Activated naive CD4-positive, alpha-beta T cell treated with anti-CD3 and anti-CD28 coated beads for 36 hours (primary cell): ENCODE results near the gene ZC3H18. TPM values are rescaled to one million over a fixed set of nuclear protein-coding genes. Genes with fewer than 3 reads are reported as not detected.

ENCODE experiments used
- CTCF ChIA-PET: fragments of 350-600 bp; sonication (Branson Sonifier 250); formaldehyde crosslinking; loops from one replicate; lab custom pipeline; 2021; ENCODE audit warnings: antibody characterized with exemption; lab: Charles Lee
- DNase-seq: peaks from one replicate; pipeline ENCODE4 v3.0.0-alpha.2; 2020
- H3K27ac Mint-ChIP-seq: one replicate; pipeline ENCODE4 v1.8.0; 2021; ENCODE audit warnings: mild to moderate bottlenecking, mixed read lengths
- H3K27me3 Mint-ChIP-seq: one replicate; pipeline ENCODE4 v1.8.0; 2021; ENCODE audit warnings: low read depth, mixed read lengths
- H3K36me3 Mint-ChIP-seq: one replicate; pipeline ENCODE4 v1.8.0; 2021; ENCODE audit warnings: low read depth, mixed read lengths
- H3K4me1 Mint-ChIP-seq: one replicate; pipeline ENCODE4 v1.8.0; 2021; ENCODE audit warnings: low read depth, mixed read lengths
- H3K4me3 Mint-ChIP-seq: one replicate; pipeline ENCODE4 v1.8.0; 2021; ENCODE audit warnings: mild to moderate bottlenecking, moderate library complexity, mixed read lengths
- H3K9me3 Mint-ChIP-seq: one replicate; pipeline ENCODE4 v1.8.0; 2021; ENCODE audit warnings: mixed read lengths
- intact Hi-C: fragments of 100-400 bp; cut with micrococcal nuclease; formaldehyde crosslinking; loops from one replicate; pipeline ENCODE4 v1.15.1; 2023
- total RNA-seq, 2 experiments: library from RNA; stranded (reverse); gene quantifications; one replicate each; pipeline ENCODE4 v1.2.3, GENCODE V29; 2021

Gene ZC3H18
- total RNA-seq, 2 experiments from 2014 or later: 55.8 to 58.5 TPM

DNA sequence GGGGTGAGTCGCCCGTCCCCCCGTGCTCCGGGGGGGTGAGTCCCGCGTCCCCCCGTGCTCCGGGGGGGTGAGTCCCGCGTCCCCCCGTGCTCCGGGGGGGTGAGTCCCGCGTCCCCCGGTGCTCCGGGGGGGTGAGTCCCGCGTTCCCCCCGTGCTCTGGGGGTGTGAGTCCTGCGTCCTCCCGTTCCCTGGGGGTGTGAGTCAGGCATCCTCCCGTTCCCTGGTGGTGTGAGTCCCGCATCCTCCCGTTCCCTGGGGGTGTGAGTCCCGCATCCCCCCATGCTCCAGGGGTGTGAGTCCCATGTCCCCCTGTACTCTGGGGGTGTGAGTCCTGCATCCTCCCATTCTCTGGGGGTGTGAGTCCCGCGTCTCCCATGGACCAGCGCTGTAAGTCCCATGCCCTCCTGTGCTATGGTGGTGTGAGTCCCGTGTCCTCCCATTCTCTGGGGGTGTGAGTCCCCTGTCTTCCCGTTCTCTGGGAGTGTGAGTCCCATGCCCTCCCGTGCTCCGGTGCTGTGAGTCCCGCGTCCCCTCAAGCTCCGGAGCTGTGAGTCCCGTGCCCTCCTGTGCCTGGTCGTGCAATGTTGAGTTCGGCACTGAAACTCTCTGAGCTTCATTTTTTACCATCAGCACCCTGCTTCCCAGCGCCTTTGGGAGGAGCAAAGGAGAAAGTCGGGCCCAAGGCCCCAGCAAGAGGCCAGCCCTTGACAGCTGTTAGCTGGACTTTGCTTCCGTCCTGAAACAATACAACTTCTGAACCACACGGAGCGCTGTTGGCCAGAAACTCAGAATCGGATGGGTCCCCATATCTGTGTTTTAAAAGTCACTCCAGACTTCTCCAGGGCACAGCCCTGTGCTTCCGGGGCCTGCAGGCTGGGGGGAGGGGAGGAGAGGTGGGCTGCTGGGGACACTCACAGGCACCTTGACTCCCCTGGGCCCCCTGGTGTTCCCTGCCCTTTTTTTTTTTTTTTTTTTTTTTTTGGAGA is 11.5 kb upstream of the ZC3H18 start:
- intact Hi-C loops: no loop called here
- Mint-ChIP-seq H3K36me3 (no peaks in the 10 kb centered on the region), H3K4me3 (no peak overlapping the region), H3K27ac (no peak overlapping the region), H3K27me3 (peaks cover 2% of the 10 kb centered on the region), H3K9me3 (peaks cover 7% of the 10 kb centered on the region), H3K4me1 (peaks cover 3% of the 10 kb centered on the region)
- no peak for DNase-seq
- CTCF ChIA-PET: interaction anchor here (0.6 to 1.0 kb wide), 3 partner anchors 114 to 270 kb away, joined by 4 to 5 read pairs (median 4); no protein-coding TSS in a partner anchor

DNA sequence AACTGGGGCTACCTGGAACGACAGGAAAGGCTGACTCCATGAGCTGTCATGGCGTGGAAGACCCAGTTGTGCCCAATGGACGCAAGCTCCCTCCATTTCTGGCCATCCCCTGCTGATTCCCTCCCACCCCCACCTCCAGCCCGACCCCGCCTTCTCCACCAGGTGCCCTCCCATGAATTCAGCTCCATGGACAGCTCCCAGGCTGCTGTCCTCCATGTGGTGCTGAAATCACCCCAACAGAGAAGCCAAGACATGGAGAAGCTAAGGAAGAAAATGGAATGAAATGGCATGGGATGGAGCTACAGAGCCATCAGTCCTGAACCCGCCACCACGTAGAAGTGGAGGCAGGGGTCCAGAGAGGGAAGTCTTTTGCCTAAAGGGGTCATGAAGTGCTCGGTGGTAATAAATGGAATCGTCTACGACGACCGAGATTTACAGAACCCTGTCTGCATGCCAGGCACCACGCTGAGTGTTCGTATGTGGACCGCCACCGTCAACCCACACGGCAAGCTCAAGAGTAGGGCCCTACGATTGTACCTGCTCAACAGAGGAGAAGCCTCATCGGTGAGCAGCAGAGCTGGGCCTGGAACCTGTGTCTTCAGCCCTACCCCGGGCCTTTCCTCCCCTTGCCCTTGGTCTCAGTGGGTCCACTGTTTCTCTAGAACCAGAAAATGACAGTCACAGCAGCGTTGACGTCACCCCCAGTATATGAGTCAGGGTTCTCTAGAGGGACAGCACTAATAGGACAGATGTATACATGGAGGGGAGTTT is 9.3 kb upstream of the ZC3H18 start:
- Mint-ChIP-seq H3K4me1 (peaks cover 4% of the 10 kb centered on the region), H3K27me3 (no peaks in the 10 kb centered on the region), H3K4me3 (no peak overlapping the region), H3K36me3 (no peaks in the 10 kb centered on the region), H3K27ac (no peak overlapping the region), H3K9me3 (peaks cover 7% of the 10 kb centered on the region)
- DNase-seq: peak; percentile 24
- intact Hi-C loops: loop anchor here (10.0 kb wide), 1 partner anchor 786 kb away; no protein-coding TSS in a partner anchor
- CTCF ChIA-PET: interaction anchor here (0.6 to 2.1 kb wide), 10 partner anchors 8 to 123 kb away, joined by 3 to 10 read pairs (median 4); partner anchors contain the start of gene ZC3H18

DNA sequence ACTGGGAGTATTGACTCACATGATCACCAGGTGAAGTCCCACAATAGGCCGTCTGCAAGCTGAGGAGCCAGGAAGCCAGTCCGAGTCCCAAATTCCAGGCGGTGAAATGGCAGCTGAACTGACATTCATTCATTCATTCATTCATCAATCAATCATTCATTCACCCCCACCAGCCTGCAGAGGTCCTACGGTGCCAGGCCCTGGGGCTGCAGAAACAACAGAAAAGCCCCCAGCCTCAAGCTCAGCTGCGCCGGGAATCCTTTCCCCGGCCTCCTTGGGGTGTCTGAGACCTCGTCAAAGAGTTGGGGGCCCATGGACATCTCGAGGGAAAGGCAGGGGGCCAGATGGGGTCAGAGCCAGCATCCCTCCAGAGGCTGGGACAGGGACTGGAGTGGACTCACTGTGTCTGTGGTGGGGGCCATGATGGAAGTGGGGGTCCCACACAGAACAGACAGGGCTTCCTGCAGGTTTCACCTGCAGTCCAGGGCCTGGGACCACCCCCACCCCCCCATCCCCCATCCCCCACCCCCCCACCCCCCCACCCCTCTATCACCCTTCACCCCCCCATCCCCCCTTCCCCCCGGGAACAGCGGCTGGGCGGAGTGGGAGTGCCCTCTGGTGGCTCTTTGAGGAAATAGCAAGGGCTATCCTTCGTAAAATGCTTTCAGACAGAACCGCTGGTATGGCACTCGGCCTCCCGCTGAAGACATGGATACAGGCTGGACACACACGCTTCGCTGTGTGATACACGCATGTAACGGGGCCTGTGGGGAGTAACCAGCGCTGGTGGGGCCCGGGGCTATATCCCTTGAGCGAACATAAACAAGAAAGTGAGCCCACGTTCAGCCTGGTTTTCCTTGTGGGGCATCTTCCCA is 8.5 kb upstream of the ZC3H18 start:
- DNase-seq: peak; percentile 56
- no peaks in the 10 kb centered on the region for H3K27me3 Mint-ChIP-seq
- H3K27ac Mint-ChIP-seq: no peak overlapping the region
- intact Hi-C loops: loop anchor here (1.0 to 10.0 kb wide), 2 partner anchors 118 to 787 kb away; no protein-coding TSS in a partner anchor
- H3K36me3 Mint-ChIP-seq: no peaks in the 10 kb centered on the region
- H3K9me3 Mint-ChIP-seq: no peaks in the 10 kb centered on the region
- peaks cover 12% of the 10 kb centered on the region for H3K4me1 Mint-ChIP-seq
- no peak overlapping the region for H3K4me3 Mint-ChIP-seq
- CTCF ChIA-PET: interaction anchor here (0.7 to 2.1 kb wide), 11 partner anchors 9 to 125 kb away, joined by 3 to 10 read pairs (median 4); partner anchors contain the start of gene ZC3H18

DNA sequence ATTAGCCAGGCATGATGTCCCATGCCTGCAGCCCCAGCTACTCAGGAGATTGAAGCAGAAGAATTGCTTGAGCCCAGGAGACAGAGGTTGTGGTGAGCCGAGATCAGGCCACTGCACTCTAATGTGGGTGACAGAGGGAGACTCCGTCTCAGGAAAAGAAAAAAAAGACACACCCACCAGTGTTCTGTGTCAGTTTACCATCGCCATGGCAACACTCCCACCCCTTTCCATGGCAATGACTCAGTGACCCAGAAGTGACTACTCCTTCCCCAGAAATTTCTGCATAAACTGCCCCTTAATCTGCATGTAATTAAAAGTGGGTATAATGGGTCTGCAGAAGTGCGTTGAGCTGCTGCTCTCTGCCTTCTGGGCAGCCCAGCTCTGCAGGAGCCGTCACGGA is 4.0 kb upstream of the ZC3H18 start:
- intact Hi-C loops: loop anchor here (10.0 kb wide), 1 partner anchor 791 kb away; no protein-coding TSS in a partner anchor
- Mint-ChIP-seq H3K9me3 (no peaks in the 10 kb centered on the region), H3K27ac (no peak overlapping the region), H3K27me3 (no peaks in the 10 kb centered on the region), H3K36me3 (no peaks in the 10 kb centered on the region), H3K4me3 (no peak overlapping the region), H3K4me1 (peaks cover 18% of the 10 kb centered on the region)
- DNase-seq: peak; percentile 79
- CTCF ChIA-PET: interaction anchor here (0.7 kb wide), 1 partner anchor 873 kb away, joined by 5 read pairs; no protein-coding TSS in a partner anchor

DNA sequence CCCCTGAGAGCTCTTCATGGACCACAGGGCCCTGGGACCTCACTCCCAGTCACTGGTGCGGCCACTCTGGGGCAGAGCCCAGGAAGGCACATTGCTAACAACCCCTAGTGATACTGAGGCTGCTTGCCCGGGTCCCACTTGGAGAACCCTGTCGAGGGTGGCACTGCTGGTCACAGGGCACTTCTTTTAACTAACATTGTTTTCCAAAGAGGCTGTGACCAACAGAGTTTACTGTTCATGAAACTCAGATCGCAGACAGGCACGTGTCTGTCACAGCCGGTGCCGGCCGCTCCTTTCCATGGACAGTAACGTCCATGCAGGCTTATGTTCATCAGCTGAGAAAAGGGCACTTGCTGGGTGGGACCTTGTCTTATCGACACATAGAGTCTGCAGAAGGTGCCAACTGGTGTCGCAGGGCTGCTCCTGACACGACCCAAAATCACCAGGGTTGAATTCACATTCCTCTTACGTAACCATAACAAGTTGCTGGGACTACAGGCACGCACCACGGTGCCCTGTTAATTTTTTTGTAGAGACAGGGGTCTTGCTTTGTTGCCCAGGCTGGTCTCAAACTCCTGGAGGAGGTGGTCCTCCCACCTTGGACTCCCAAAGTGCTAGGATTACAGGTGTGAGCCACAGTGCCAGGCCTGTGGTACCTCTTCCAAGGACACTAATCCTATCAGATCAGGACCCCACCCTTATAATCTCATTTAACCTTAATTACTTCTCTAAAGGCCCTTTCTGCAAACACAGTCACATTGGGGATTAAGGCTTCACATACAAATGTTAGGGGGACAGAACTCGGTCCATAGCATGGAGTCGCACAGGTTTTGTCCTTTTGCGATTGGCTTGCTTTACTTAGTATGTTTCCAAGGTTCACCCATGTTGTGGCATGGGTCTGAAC is 1.2 kb upstream of the ZC3H18 start:
- Mint-ChIP-seq H3K36me3 (peaks cover 3% of the 10 kb centered on the region), H3K9me3 (no peaks in the 10 kb centered on the region), H3K27me3 (no peaks in the 10 kb centered on the region), H3K27ac (no peak overlapping the region), H3K4me3 (peak overlapping the region; percentile 74), H3K4me1 (peaks cover 39% of the 10 kb centered on the region)
- intact Hi-C loops: loop anchor here (10.0 kb wide), 1 partner anchor 794 kb away; no protein-coding TSS in a partner anchor
- no peak for DNase-seq
- CTCF ChIA-PET: no interaction called here

DNA sequence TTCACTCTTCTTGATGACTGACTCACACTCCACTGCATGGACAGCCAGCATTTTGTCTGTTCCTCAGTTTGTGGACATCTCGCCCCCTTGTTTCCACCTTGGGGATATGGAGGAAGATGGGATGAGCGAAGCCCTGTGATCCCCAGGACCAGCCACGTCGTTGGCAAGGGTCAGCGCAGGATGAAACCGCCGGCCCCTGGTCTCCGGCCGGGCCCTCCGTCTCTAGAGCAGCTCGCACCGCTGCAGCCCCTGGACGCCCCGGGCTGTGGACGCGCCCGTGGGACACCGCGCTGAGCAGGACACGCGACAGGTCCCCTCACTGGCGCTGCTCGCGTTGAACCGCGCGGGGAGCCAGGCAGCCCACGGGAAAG is 604 bp upstream of the ZC3H18 start:
- peaks cover 41% of the 10 kb centered on the region for H3K4me1 Mint-ChIP-seq
- H3K27ac Mint-ChIP-seq: peak overlapping the region; percentile 63
- peak overlapping the region; percentile 74 for H3K4me3 Mint-ChIP-seq
- intact Hi-C loops: loop anchor here (10.0 kb wide), 1 partner anchor 795 kb away; no protein-coding TSS in a partner anchor
- H3K9me3 Mint-ChIP-seq: no peaks in the 10 kb centered on the region
- DNase-seq: no peak
- no peaks in the 10 kb centered on the region for H3K27me3 Mint-ChIP-seq
- CTCF ChIA-PET: interaction anchor here (2.2 kb wide), 1 partner anchor 9 kb away, joined by 10 read pairs; no protein-coding TSS in a partner anchor
- peaks cover 3% of the 10 kb centered on the region for H3K36me3 Mint-ChIP-seq

DNA sequence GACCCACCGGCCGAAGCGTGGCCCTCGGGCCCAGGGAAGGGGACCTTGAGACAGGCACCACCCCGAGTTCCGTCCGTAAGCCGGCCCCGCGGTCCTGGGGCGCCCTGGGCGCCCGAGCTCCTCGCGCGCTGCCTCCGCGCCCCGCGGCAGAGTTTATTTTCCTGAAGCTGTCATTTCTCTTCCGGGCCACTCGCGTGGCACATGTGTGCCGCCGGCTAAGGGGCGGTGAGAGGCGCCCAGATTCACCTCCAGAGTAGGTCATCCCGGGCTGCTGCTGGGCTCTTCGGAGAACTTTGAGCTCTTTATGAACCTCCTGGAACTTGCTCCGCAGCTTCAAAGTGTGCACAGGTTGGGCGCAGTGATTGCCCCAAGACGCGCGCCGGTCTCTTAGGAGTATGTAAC is 489 bp downstream of the ZC3H18 start:
- Mint-ChIP-seq H3K27me3 (no peaks in the 10 kb centered on the region), H3K27ac (peak overlapping the region; percentile 74), H3K4me3 (peak overlapping the region; percentile 81), H3K9me3 (no peaks in the 10 kb centered on the region), H3K36me3 (peaks cover 5% of the 10 kb centered on the region), H3K4me1 (peaks cover 43% of the 10 kb centered on the region)
- intact Hi-C loops: loop anchor here (1.0 to 10.0 kb wide), 6 partner anchors 81 to 214 kb away; partner anchors contain the start of genes CYBA, MVD, PIEZO1 and SNAI3
- DNase-seq: peak; percentile 28
- CTCF ChIA-PET: interaction anchor here (0.8 to 2.2 kb wide), 4 partner anchors 8 to 134 kb away, joined by 3 to 10 read pairs (median 4); no protein-coding TSS in a partner anchor

DNA sequence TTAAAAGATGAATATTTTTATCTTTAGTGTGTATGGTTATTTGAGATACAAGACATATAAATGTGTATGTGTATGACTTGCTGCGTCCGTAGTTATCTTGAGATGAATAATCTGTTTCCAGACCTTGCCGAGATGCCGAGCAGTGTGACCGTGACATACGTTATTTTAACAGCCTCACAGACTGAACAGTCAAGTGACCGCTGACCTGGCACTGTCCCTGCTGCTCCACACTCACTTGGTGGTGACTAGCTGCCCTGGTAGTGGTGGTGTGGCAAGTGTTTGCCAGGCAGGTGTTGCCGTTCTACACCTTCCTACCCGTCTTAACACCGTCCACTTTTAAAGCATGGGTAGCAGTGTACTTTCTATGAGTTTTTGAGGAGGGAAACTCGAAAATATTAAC is 5.0 kb downstream of the ZC3H18 start:
- Mint-ChIP-seq H3K27ac (no peak overlapping the region), H3K36me3 (peaks cover 24% of the 10 kb centered on the region), H3K4me1 (peaks cover 59% of the 10 kb centered on the region), H3K9me3 (no peaks in the 10 kb centered on the region), H3K27me3 (no peaks in the 10 kb centered on the region), H3K4me3 (no peak overlapping the region)
- no peak for DNase-seq
- CTCF ChIA-PET: no interaction called here
- intact Hi-C loops: loop anchor here (10.0 kb wide), 1 partner anchor 210 kb away; the partner anchor contains the start of gene PIEZO1

DNA sequence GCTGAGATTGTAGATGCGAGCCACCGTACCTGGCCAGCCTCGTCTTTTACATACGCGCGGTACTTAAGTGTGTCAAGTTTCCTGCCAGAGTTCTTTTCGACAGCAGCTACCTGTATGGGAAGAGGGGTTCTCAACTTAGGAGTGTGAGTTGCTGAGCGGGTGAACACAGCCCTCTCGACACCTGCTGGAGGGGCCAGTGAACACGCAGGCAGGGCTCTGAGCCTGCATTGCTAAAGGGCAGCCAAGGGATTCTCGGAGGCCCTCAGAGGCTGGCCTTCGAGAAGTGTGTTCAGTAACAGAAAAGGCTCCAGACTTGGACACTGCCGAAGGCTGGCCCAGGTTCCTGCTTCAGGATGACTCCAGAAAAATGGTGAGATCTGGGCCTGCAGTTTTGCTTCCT is 6.1 kb downstream of the ZC3H18 start:
- intact Hi-C loops: loop anchor here (10.0 kb wide), 1 partner anchor 208 kb away; the partner anchor contains the start of gene PIEZO1
- no peaks in the 10 kb centered on the region for H3K9me3 Mint-ChIP-seq
- DNase-seq: no peak
- no peaks in the 10 kb centered on the region for H3K27me3 Mint-ChIP-seq
- CTCF ChIA-PET: no interaction called here
- H3K4me1 Mint-ChIP-seq: peaks cover 62% of the 10 kb centered on the region
- H3K36me3 Mint-ChIP-seq: peaks cover 24% of the 10 kb centered on the region
- no peak overlapping the region for H3K4me3 Mint-ChIP-seq
- no peak overlapping the region for H3K27ac Mint-ChIP-seq

DNA sequence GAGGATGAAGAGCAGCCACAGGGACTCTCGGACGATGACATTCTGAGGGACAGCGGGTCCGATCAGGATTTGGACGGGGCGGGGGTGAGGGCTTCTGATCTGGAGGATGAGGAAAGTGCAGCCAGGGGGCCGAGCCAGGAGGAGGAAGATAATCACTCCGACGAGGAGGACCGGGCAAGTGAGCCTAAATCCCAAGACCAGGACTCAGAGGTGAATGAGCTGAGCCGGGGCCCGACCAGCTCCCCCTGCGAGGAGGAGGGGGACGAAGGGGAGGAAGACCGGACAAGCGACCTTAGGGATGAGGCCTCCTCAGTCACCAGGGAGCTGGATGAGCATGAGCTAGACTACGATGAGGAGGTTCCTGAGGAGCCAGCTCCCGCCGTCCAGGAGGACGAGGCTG is 7.0 kb downstream of the ZC3H18 start:
- Mint-ChIP-seq H3K4me1 (peaks cover 58% of the 10 kb centered on the region), H3K9me3 (no peaks in the 10 kb centered on the region), H3K27ac (no peak overlapping the region), H3K36me3 (peaks cover 27% of the 10 kb centered on the region), H3K4me3 (no peak overlapping the region), H3K27me3 (no peaks in the 10 kb centered on the region)
- CTCF ChIA-PET: no interaction called here
- no peak for DNase-seq
- intact Hi-C loops: loop anchor here (10.0 kb wide), 1 partner anchor 208 kb away; the partner anchor contains the start of gene PIEZO1
